Mesothelial cell of epicardium (in vitro differentiated cells): ENCODE data around the gene FEM1B. TPM values are rescaled to one million over a fixed set of nuclear protein-coding genes. Genes with fewer than 3 reads are reported as not detected.

ENCODE experiments used
- DNase-seq, 2 experiments: peaks; one replicate each; pipeline ENCODE4 v3.0.0; 2021; ENCODE audit warnings: low spot score in 2 of 2; ENCODE audit not compliant: unreplicated experiment in 2 of 2
- H3K27ac Mint-ChIP-seq: 2 replicates; pipeline ENCODE4 v1.8.0; 2021; ENCODE audit warnings: mixed read lengths
- H3K27me3 Mint-ChIP-seq: 2 replicates; pipeline ENCODE4 v1.8.0; 2021; ENCODE audit warnings: low read depth, mixed read lengths
- H3K36me3 Mint-ChIP-seq: 2 replicates; pipeline ENCODE4 v1.8.0; 2021; ENCODE audit warnings: mixed read lengths
- H3K4me1 Mint-ChIP-seq: 2 replicates; pipeline ENCODE4 v1.8.0; 2021; ENCODE audit warnings: mixed read lengths
- H3K4me3 Mint-ChIP-seq: 2 replicates; pipeline ENCODE4 v1.8.0; 2021; ENCODE audit warnings: mild to moderate bottlenecking, moderate library complexity, mixed read lengths
- H3K9me3 Mint-ChIP-seq: 2 replicates; pipeline ENCODE4 v1.8.0; 2021; ENCODE audit warnings: mixed read lengths
- CTCF ChIP-seq: fragments of 200-600 bp; sonication (generic); IDR thresholded peaks from one replicate; pipeline ENCODE4 v1.5.0; 2021; ENCODE audit warnings: antibody characterized with exemption; ENCODE audit not compliant: unreplicated experiment
- total RNA-seq: library from RNA; stranded (reverse); gene quantifications from 3 replicates; pipeline ENCODE4 v1.2.1, GENCODE V29; 2021

FEM1B gene
- total RNA-seq, 1 donor from 2014 or later, result 54.6 TPM

- TF ChIP-seq CTCF, result no peak
- peaks cover 19% of the 10 kb centered on the region for H3K9me3 Mint-ChIP-seq
- no peak for DNase-seq
- H3K4me3 Mint-ChIP-seq, result no peak overlapping the region
- no peak overlapping the region for H3K27ac Mint-ChIP-seq
- no peaks in the 10 kb centered on the region for H3K27me3 Mint-ChIP-seq
- H3K36me3 Mint-ChIP-seq, result peaks cover 7% of the 10 kb centered on the region
- peaks cover 20% of the 10 kb centered on the region for H3K4me1 Mint-ChIP-seq
These were observed 42.5 kb upstream of the FEM1B start for GRCh38 chr15:68235022-68235421.

- Mint-ChIP-seq H3K9me3 (peaks cover 37% of the 10 kb centered on the region), H3K4me3 (no peak overlapping the region), H3K4me1 (peaks cover 6% of the 10 kb centered on the region), H3K27ac (no peak overlapping the region), H3K27me3 (no peaks in the 10 kb centered on the region), H3K36me3 (peaks cover 13% of the 10 kb centered on the region)
- no peak for TF ChIP-seq CTCF
- no peak for DNase-seq
These were observed 38.5 kb upstream of the FEM1B start for GRCh38 chr15:68239025-68239424.

- Mint-ChIP-seq H3K36me3 (peaks cover 19% of the 10 kb centered on the region), H3K27ac (no peak overlapping the region), H3K27me3 (no peaks in the 10 kb centered on the region), H3K4me3 (no peak overlapping the region), H3K9me3 (peaks cover 55% of the 10 kb centered on the region), H3K4me1 (no peaks in the 10 kb centered on the region)
- no peak for TF ChIP-seq CTCF
- no peak for DNase-seq
These were observed 36.2 kb upstream of the FEM1B start for GRCh38 chr15:68241088-68241935.

GRCh38 chr15:68244235-68244634 lies 33.3 kb upstream of the FEM1B start:
- H3K9me3 Mint-ChIP-seq, result peaks cover 53% of the 10 kb centered on the region
- no peaks in the 10 kb centered on the region for H3K4me1 Mint-ChIP-seq
- TF ChIP-seq CTCF, result no peak
- H3K27me3 Mint-ChIP-seq, result no peaks in the 10 kb centered on the region
- H3K4me3 Mint-ChIP-seq, result no peak overlapping the region
- DNase-seq, result no peak
- no peak overlapping the region for H3K27ac Mint-ChIP-seq
- H3K36me3 Mint-ChIP-seq, result peaks cover 22% of the 10 kb centered on the region

- Mint-ChIP-seq H3K36me3 (peaks cover 16% of the 10 kb centered on the region), H3K27me3 (no peaks in the 10 kb centered on the region), H3K9me3 (peaks cover 36% of the 10 kb centered on the region), H3K4me1 (no peaks in the 10 kb centered on the region), H3K4me3 (no peak overlapping the region), H3K27ac (no peak overlapping the region)
- TF ChIP-seq CTCF, result no peak
- DNase-seq, result no peak
These were observed 28.4 kb upstream of the FEM1B start for GRCh38 chr15:68249058-68249713.
